Smooth muscle cell (in vitro differentiated cells): ENCODE results near the gene MAP10. TPM values are rescaled to one million over a fixed set of nuclear protein-coding genes. Genes with fewer than 3 reads are reported as not detected.

Experiments
- DNase-seq: peaks from one replicate; lab custom pipeline; 2025; ENCODE audit not compliant: unreplicated experiment; lab: John Stamatoyannopoulos, UW
- H2AFZ ChIP-seq: fragments of 200-600 bp; sonication (generic); 2 replicates; pipeline ENCODE4 v1.6.0; 2016; ENCODE audit warnings: antibody characterized with exemption, low read depth, mild to moderate bottlenecking
- H3F3A ChIP-seq: fragments of 200-600 bp; sonication (generic); 2 replicates; pipeline ENCODE4 v1.6.0; 2017; ENCODE audit warnings: antibody characterized with exemption, low read depth
- H3K27ac ChIP-seq: fragments of 200-600 bp; sonication (generic); 2 replicates; pipeline ENCODE4 v1.5.1; 2016; ENCODE audit warnings: low read depth, mild to moderate bottlenecking
- H3K27me3 ChIP-seq: fragments of 200-600 bp; sonication (generic); 2 replicates; pipeline ENCODE4 v1.6.1; 2016; ENCODE audit warnings: low read depth, mild to moderate bottlenecking
- H3K36me3 ChIP-seq: fragments of 200-600 bp; sonication (generic); 2 replicates; pipeline ENCODE4 v1.5.1; 2016; ENCODE audit warnings: low read depth
- H3K4me1 ChIP-seq: fragments of 200-600 bp; sonication (generic); 2 replicates; pipeline ENCODE4 v1.5.1; 2016; ENCODE audit warnings: low read depth
- H3K4me2 ChIP-seq: fragments of 200-600 bp; sonication (generic); 2 replicates; pipeline ENCODE4 v1.6.0; 2016; ENCODE audit warnings: mild to moderate bottlenecking
- H3K4me3 ChIP-seq: fragments of 200-600 bp; sonication (generic); 2 replicates; pipeline ENCODE4 v1.5.1; 2016; ENCODE audit warnings: mild to moderate bottlenecking
- H3K79me2 ChIP-seq: fragments of 200-600 bp; sonication (generic); 2 replicates; pipeline ENCODE4 v1.6.0; 2016; ENCODE audit warnings: low read depth, mild to moderate bottlenecking
- H3K9ac ChIP-seq: fragments of 200-600 bp; sonication (generic); 2 replicates; pipeline ENCODE4 v1.6.0; 2016; ENCODE audit warnings: low read depth
- H3K9me3 ChIP-seq: fragments of 200-600 bp; sonication (generic); replicated peaks from 2 replicates; pipeline ENCODE4 v1.5.1; 2016; ENCODE audit warnings: low read depth
- H4K20me1 ChIP-seq: fragments of 200-600 bp; sonication (generic); 2 replicates; pipeline ENCODE4 v1.6.0; 2016; ENCODE audit warnings: low read depth
- WGBS: methylation state at CpG from one replicate; pipeline ENCODE4 v1.1.7; 2016; ENCODE audit warnings: low lambda C conversion rate; 5-methylcytosine and 5-hydroxymethylcytosine counted together
- polyA plus RNA-seq: library from polyadenylated mRNA; unstranded; fragments of >200 nt; fragmentation: Nextera tagmentation; extraction: Ambion mirVana; gene quantifications from 2 replicates; pipeline ENCODE4 v1.2.1, GENCODE V29; 2016
- total RNA-seq: library from RNA; depleted of rRNA; stranded (reverse); fragments of >200 nt; gene quantifications from 2 replicates; pipeline ENCODE4 v1.2.3, GENCODE V29; 2014
- TF ChIP-seq, protein P1 (sequence below): fragments of 200-600 bp; sonication (generic); IDR thresholded peaks from 2 replicates; pipeline ENCODE4 v1.5.1; 2017; ENCODE audit warnings: borderline replicate concordance, mild to moderate bottlenecking, antibody characterized with exemption; ENCODE audit not compliant: insufficient read depth, poor library complexity, severe bottlenecking

The MAP10 gene, protein sequence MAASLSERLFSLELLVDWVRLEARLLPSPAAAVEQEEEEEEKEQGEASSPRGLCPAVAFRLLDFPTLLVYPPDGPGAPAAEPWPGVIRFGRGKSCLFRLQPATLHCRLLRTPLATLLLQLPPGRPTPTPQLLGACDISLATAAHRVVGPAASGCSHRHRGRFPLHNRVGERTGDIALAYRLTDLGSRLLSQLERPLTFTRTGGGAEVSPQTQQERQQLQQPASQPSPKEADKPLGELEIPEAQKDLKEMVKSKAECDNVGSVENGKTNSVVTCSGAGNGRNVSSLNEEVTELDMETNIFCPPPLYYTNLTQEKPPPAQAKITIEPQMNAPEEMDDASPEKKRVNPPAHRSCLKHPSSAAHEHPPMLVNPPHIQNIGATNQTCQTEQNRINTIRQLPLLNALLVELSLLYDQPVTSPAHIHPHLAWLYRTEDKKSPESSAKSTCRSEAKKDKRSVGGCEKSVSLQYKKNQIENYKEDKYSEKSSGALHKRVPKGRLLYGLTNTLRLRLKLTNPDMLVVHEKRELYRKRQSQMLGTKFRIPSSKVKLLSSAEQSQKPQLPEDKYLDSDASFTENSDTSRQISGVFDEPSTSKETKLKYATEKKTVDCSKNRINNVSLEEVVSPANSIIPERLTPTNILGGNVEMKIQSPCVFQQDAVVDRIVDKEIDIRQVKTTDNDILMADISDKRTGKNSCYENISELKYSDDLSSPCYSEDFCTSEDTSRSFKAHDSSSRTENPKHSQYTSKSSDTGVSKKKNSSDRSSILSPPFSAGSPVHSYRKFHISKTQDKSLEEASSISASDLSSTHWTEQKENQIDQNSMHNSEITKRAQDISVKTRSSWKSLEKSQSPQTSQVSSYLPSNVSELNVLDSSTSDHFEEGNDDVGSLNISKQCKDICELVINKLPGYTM
- total RNA-seq, result 5.6 and 6.7 TPM in 2 replicates
- 1.5 and 2.6 TPM in 2 replicates for polyA plus RNA-seq

DNA sequence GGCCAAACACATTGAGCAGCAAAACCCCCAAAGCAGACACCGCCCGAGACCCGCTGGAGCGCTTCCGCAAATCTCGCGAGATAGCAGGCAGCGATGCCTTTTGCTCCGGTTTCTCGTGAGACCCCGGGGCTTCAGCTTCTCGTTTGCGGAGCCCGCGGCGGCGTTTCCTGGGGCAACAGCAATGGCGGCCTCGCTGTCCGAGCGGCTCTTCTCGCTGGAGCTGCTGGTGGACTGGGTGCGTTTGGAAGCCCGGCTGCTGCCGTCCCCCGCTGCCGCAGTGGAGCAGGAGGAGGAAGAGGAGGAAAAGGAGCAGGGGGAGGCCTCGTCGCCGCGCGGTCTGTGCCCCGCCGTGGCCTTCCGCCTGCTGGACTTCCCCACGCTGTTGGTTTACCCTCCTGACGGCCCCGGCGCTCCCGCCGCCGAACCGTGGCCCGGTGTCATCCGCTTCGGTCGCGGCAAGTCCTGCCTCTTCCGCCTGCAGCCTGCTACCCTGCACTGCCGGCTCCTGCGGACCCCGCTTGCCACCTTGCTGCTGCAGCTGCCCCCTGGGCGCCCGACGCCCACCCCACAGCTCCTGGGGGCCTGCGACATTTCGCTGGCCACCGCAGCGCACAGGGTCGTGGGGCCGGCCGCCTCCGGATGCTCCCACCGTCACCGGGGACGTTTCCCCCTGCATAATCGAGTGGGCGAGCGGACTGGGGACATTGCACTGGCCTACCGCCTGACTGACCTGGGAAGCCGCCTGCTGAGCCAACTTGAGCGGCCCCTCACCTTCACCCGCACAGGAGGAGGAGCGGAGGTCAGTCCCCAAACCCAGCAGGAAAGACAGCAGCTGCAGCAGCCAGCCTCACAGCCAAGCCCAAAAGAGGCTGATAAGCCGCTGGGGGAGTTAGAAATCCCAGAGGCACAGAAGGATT lies at the start of gene MAP10:
Gene MAP10 (plus strand): TSS at position 148 of the 917 bp plus-strand sequence. CDS start 34 bp downstream, at position 182.
- TF ChIP-seq, protein P1, sequence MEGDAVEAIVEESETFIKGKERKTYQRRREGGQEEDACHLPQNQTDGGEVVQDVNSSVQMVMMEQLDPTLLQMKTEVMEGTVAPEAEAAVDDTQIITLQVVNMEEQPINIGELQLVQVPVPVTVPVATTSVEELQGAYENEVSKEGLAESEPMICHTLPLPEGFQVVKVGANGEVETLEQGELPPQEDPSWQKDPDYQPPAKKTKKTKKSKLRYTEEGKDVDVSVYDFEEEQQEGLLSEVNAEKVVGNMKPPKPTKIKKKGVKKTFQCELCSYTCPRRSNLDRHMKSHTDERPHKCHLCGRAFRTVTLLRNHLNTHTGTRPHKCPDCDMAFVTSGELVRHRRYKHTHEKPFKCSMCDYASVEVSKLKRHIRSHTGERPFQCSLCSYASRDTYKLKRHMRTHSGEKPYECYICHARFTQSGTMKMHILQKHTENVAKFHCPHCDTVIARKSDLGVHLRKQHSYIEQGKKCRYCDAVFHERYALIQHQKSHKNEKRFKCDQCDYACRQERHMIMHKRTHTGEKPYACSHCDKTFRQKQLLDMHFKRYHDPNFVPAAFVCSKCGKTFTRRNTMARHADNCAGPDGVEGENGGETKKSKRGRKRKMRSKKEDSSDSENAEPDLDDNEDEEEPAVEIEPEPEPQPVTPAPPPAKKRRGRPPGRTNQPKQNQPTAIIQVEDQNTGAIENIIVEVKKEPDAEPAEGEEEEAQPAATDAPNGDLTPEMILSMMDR, result no peak
- peak; percentile 36 for DNase-seq
- Histone ChIP-seq H3K9ac (peak within 1 kb of the TSS; percentile 90), H3K4me2 (peak within 1 kb of the TSS; percentile 85), H4K20me1 (no peaks in the 10 kb centered on the region), H3F3A (no peaks in the 10 kb centered on the region), H3K9me3 (no peaks in the 10 kb centered on the region), H3K36me3 (no peaks in the 10 kb centered on the region), H3K4me3 (peak within 1 kb of the TSS; percentile 75), H3K79me2 (no peaks in the 10 kb centered on the region), H3K27me3 (no peaks in the 10 kb centered on the region), H3K4me1 (peaks cover 5% of the 10 kb centered on the region), H2AFZ (peak within 1 kb of the TSS; percentile 97), H3K27ac (peak within 1 kb of the TSS; percentile 64)
- 6% methylated on average over 75 of the region's 75 CpGs for WGBS

DNA sequence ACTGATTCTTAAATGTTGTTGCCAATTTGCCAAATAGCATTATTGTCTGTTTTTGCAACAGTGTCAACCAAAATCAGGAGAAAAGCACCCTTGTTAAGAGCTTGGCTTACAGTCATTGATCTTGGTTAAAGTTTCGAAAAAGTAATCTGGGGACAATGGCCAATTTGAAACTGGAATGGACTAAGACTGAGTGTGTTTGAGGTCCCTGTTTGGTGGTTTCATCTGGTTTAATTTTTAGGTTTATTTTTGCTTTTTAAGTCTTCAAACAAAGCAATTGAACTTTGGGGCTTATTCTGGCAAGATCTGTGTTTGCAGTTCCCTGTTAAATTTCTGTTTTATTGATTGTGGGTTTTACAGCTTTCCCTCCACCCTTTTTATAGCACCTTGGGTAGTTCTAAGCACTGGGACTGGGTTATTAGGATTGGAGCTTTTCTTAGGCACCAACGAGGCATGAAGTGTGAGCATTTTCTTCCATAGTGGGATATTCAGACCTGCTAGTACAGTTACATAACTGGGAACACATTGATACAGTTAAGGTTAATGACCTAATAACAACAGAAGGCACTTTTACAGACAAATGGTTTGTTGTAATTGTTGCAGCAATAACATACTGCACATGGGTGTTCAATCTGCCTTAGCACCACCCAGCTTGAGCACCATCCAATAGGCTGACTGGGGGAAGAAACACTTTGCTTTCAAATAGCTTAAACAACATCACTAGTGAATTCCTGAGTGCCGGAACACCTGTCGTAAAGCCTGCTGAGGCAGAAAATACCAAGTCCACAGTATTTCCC lies 40.6 kb upstream of the MAP10 start:
- no peak overlapping the region for H3K27ac ChIP-seq
- no peak overlapping the region for H3K4me3 ChIP-seq
- H3K9me3 ChIP-seq, result no peaks in the 10 kb centered on the region
- H3K9ac ChIP-seq, result no peak overlapping the region
- no peaks in the 10 kb centered on the region for H4K20me1 ChIP-seq
- H2AFZ ChIP-seq, result no peak overlapping the region
- H3K79me2 ChIP-seq, result no peaks in the 10 kb centered on the region
- TF ChIP-seq, protein P1, result no peak
- DNase-seq, result no peak
- H3K27me3 ChIP-seq, result no peaks in the 10 kb centered on the region
- no peaks in the 10 kb centered on the region for H3F3A ChIP-seq
- peaks cover 3% of the 10 kb centered on the region for H3K4me1 ChIP-seq
- no peaks in the 10 kb centered on the region for H3K36me3 ChIP-seq
- 80% methylated on average over 4 of the region's 4 CpGs for WGBS
- H3K4me2 ChIP-seq, result no peak overlapping the region

DNA sequence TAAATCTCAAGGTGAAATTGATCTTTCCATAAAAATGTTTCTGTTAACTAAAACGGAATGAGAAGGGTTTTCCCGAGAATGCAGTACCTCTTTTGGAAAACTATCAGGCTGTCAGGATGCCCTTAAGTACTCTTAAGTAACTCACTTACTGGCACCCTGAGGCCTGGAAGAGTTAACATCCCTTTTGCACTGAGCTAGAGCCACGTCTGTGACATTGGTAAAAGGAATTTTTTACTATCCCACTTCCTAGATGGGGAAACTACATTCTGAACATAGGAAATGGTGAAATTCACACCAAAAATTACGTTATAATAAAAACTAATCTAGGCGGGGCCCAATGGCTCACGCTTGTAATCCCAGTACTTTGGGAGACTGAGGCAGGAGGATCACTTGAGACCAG lies 39.7 kb upstream of the MAP10 start:
- DNase-seq, result no peak
- no peak overlapping the region for H3K4me3 ChIP-seq
- H2AFZ ChIP-seq, result no peak overlapping the region
- H3K4me1 ChIP-seq, result peaks cover 12% of the 10 kb centered on the region
- no peaks in the 10 kb centered on the region for H4K20me1 ChIP-seq
- no peaks in the 10 kb centered on the region for H3K27me3 ChIP-seq
- H3K79me2 ChIP-seq, result no peaks in the 10 kb centered on the region
- WGBS, result 79% methylated on average over 6 of the region's 6 CpGs
- H3K36me3 ChIP-seq, result no peaks in the 10 kb centered on the region
- no peak overlapping the region for H3K4me2 ChIP-seq
- no peaks in the 10 kb centered on the region for H3F3A ChIP-seq
- no peak overlapping the region for H3K9ac ChIP-seq
- TF ChIP-seq, protein P1, result no peak
- no peak overlapping the region for H3K27ac ChIP-seq
- no peaks in the 10 kb centered on the region for H3K9me3 ChIP-seq
